ENCODE measurements around the gene NDEL1.
"Not testable (repeated sequence)": the region's sequence is repeated elsewhere in the genome, so short reads cannot be mapped to it uniquely, and the experiment has no call there.

Gene NDEL1

GRCh38 chr17:8435245-8436168 is at the start of gene NDEL1:
NDEL1 (plus strand) TSS chr17:8435884; CDS start chr17:8444272, 8,388 bp downstream.
- peak; percentile 78 to 99 (median 98) for DNase-seq

- DNase-seq, result no peak
Observed at GRCh38 chr17:8386841-8387240, 48.8 kb upstream of the NDEL1 start.

- DNase-seq, result no peak
Observed at GRCh38 chr17:8387914-8388651, 47.6 kb upstream of the NDEL1 start.

- no peak for DNase-seq
Observed at GRCh38 chr17:8391711-8392110, 44.0 kb upstream of the NDEL1 start.

- no peak for DNase-seq
Observed at GRCh38 chr17:8392274-8392673, 43.4 kb upstream of the NDEL1 start.

GRCh38 chr17:8392674-8393469 is 42.8 kb upstream of the NDEL1 start:
- DNase-seq, result no peak

GRCh38 chr17:8393470-8394231 is 42.0 kb upstream of the NDEL1 start:
- no peak for DNase-seq

GRCh38 chr17:8394497-8394896 is 41.2 kb upstream of the NDEL1 start:
- not testable (repeated sequence) for DNase-seq

- DNase-seq, result no peak
Observed at GRCh38 chr17:8397636-8398035, 38.0 kb upstream of the NDEL1 start, which contains the start of gene RNF222. RNF222 (minus strand) TSS chr17:8397827; CDS start chr17:8393461, 4,366 bp downstream.

- DNase-seq, result no peak
Observed at GRCh38 chr17:8398980-8399379, 36.7 kb upstream of the NDEL1 start.

GRCh38 chr17:8401107-8401506 is 34.6 kb upstream of the NDEL1 start:
- no peak for DNase-seq

GRCh38 chr17:8402921-8403536 is 32.7 kb upstream of the NDEL1 start:
- no peak for DNase-seq

GRCh38 chr17:8405499-8406016 is 30.1 kb upstream of the NDEL1 start:
- no peak for DNase-seq

- no peak for DNase-seq
Observed at GRCh38 chr17:8406174-8406573, 29.5 kb upstream of the NDEL1 start.

- DNase-seq, result no peak
Observed at GRCh38 chr17:8408371-8408770, 27.3 kb upstream of the NDEL1 start.

- peak in 56 of 58 donors; percentile 16 to 91 (median 72) for DNase-seq
Observed at GRCh38 chr17:8409966-8410882, 25.5 kb upstream of the NDEL1 start.

- DNase-seq, result no peak
Observed at GRCh38 chr17:8410883-8411238, 24.8 kb upstream of the NDEL1 start.

- DNase-seq, result no peak
Observed at GRCh38 chr17:8412089-8412488, 23.6 kb upstream of the NDEL1 start.

- DNase-seq, result no peak
Observed at GRCh38 chr17:8413328-8413727, 22.4 kb upstream of the NDEL1 start.

Data from anterior cingulate cortex (tissue), 58 donors.